ENCODE measurements around the gene DGKQ. TPM values are rescaled to one million over a fixed set of nuclear protein-coding genes. Genes with fewer than 3 reads are reported as not detected.

The DGKQ gene
- total RNA-seq, 4 donors from 2014 or later = 51.8 to 147 (median 86.0) TPM

- Histone ChIP-seq H3K4me1 (peaks cover 30 to 49% (median 43%) of the 10 kb centered on the region in 4 donors), H3K36me3 (no peaks in the 10 kb centered on the region), H3K4me3 (no peak overlapping the region), H3K9me3 (no peaks in the 10 kb centered on the region), H3K27ac (no peak overlapping the region), H3K27me3 (no peaks in the 10 kb centered on the region)
- in situ Hi-C loops (cut with MboI; ENCODE audit: low pct_ligation_motif_present in 1 of 4, low pct_unique_long_range_greater_than_20kb in 1 of 4, low sequenced_read_pairs in 3 of 4) = no loop called here
- DNase-seq = no peak
- TF ChIP-seq POLR2AphosphoS5 (IDR thresholded peaks at IDR 0.05) = no peak
- no peak for TF ChIP-seq EP300 (IDR thresholded peaks at IDR 0.05; ENCODE audit: low read depth)
- TF ChIP-seq, protein P1, sequence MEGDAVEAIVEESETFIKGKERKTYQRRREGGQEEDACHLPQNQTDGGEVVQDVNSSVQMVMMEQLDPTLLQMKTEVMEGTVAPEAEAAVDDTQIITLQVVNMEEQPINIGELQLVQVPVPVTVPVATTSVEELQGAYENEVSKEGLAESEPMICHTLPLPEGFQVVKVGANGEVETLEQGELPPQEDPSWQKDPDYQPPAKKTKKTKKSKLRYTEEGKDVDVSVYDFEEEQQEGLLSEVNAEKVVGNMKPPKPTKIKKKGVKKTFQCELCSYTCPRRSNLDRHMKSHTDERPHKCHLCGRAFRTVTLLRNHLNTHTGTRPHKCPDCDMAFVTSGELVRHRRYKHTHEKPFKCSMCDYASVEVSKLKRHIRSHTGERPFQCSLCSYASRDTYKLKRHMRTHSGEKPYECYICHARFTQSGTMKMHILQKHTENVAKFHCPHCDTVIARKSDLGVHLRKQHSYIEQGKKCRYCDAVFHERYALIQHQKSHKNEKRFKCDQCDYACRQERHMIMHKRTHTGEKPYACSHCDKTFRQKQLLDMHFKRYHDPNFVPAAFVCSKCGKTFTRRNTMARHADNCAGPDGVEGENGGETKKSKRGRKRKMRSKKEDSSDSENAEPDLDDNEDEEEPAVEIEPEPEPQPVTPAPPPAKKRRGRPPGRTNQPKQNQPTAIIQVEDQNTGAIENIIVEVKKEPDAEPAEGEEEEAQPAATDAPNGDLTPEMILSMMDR (IDR thresholded peaks at IDR 0.05) = no peak
- no peak for TF ChIP-seq POLR2A (IDR thresholded peaks at IDR 0.05)
- intact Hi-C loops (cut with DNase I; ENCODE audit: low total_unique reads) = loop anchor here (2.0 kb wide), 1 partner anchor 59 kb away; no protein-coding TSS in a partner anchor
- WGBS, 2 donors (ENCODE audit: low coverage in 1 of 2) = 98% methylated on average over 37 of the region's 58 CpGs; no CpG with 5 or more reads in 1 of the 2 donors
Measured at GRCh38 chr4:989722-990471, 16.5 kb upstream of the DGKQ start.

- in situ Hi-C loops (cut with MboI; ENCODE audit: low pct_ligation_motif_present in 1 of 4, low pct_unique_long_range_greater_than_20kb in 1 of 4, low sequenced_read_pairs in 3 of 4) (no loop called here), intact Hi-C loops (cut with DNase I; ENCODE audit: low total_unique reads) (loop anchor here (2.0 kb wide), 1 partner anchor 60 kb away; no protein-coding TSS in a partner anchor)
- WGBS, 2 donors (ENCODE audit: low coverage in 1 of 2) = 89% methylated on average over 61 of the region's 69 CpGs; no CpG with 5 or more reads in 1 of the 2 donors
- Histone ChIP-seq H3K4me3 (no peak overlapping the region), H3K27ac (no peak overlapping the region), H3K9me3 (no peaks in the 10 kb centered on the region), H3K27me3 (no peaks in the 10 kb centered on the region), H3K4me1 (peaks cover 34 to 54% (median 47%) of the 10 kb centered on the region in 4 donors), H3K36me3 (no peaks in the 10 kb centered on the region)
- DNase-seq = no peak
- TF ChIP-seq POLR2AphosphoS5 (IDR thresholded peaks at IDR 0.05) (no peak), EP300 (IDR thresholded peaks at IDR 0.05; ENCODE audit: low read depth) (no peak), POLR2A (IDR thresholded peaks at IDR 0.05) (no peak)
- TF ChIP-seq, protein P1 (IDR thresholded peaks at IDR 0.05) = no peak
Measured at GRCh38 chr4:988726-989721, 15.7 kb upstream of the DGKQ start.

DNA sequence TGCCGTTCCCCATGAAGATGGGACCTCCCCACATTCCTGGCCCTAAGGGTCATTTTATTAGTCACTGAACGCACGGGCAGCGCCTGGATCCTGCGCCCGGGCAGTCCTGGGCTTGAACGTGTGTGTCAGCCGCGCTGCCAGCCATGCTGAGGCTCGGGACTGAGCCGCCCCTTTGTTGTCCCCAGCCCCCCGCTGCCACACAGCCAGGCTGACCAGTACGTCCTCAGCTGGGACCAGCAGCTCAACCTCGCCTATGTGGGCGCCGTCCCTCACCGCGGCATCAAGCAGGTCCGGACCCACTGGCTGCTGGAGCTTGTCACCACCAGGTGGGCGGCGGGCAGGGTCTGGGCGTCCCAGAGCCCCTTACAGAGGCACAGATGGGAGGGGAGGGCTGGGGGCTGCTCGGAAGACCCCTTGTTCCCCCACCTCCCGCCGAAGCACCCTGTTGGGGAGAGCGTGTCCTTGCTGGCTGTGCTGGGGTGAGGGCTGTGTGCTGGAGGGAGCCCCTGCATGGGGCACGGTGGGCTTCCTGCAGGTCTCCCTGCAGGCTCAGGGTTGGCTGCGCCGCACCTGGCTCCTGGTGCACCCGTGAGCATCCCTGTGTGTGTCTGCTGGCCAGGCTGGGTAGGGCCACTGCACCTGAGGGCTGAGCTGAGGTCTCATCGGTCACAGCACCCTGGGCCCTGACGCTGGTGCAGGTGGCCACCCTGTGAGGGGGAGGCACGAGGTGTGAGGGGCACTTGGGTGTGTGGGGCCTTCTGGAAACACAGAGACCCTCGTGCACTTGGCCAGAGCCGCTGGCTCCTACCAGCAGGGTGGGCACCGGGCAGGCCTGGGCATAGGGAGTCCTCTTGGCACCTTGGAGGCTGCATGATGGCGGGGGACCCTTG, 14.5 kb upstream of the DGKQ start:
- H3K4me1 ChIP-seq = peaks cover 26 to 43% (median 37%) of the 10 kb centered on the region in 4 donors
- peak overlapping the region in 3 of 4 donors; percentile 72 to 94 (median 86) for H3K4me3 ChIP-seq
- WGBS, 2 donors (ENCODE audit: low coverage in 1 of 2) = 77% methylated on average over 26 of the region's 37 CpGs; no CpG with 5 or more reads in 1 of the 2 donors
- H3K9me3 ChIP-seq = no peaks in the 10 kb centered on the region
- TF ChIP-seq POLR2AphosphoS5 (IDR thresholded peaks at IDR 0.05) (no peak), EP300 (IDR thresholded peaks at IDR 0.05; ENCODE audit: low read depth) (no peak), POLR2A (IDR thresholded peaks at IDR 0.05) (no peak)
- TF ChIP-seq, protein P1 (IDR thresholded peaks at IDR 0.05) = no peak
- no peak for DNase-seq
- intact Hi-C loops (cut with DNase I; ENCODE audit: low total_unique reads) (loop anchor here (2.0 kb wide), 1 partner anchor 61 kb away; no protein-coding TSS in a partner anchor), in situ Hi-C loops (cut with MboI; ENCODE audit: low pct_ligation_motif_present in 1 of 4, low pct_unique_long_range_greater_than_20kb in 1 of 4, low sequenced_read_pairs in 3 of 4) (no loop called here)
- H3K36me3 ChIP-seq = no peaks in the 10 kb centered on the region
- no peaks in the 10 kb centered on the region for H3K27me3 ChIP-seq
- H3K27ac ChIP-seq = peak overlapping the region in 3 of 4 donors; percentile 78 to 83 (median 81)

Data from transverse colon (tissue), 4 donors.